HepG2 (cell line): ENCODE results near the gene TNNT1. TPM values are rescaled to one million over a fixed set of nuclear protein-coding genes. Genes with fewer than 3 reads are reported as not detected.

Experiments
- AGO2 ChIP-seq: fragments of 200-400 bp; formaldehyde crosslinking; optimal IDR thresholded peaks from 2 replicates; pipeline ENCODE3; 2017; ENCODE audit warnings: mild to moderate bottlenecking, low read depth, low read length, moderate library complexity
- CBX5 ChIP-seq: sonication (generic); formaldehyde crosslinking; IDR thresholded peaks from 2 replicates; pipeline ENCODE4 v1.4.0; 2020; ENCODE audit warnings: missing genetic modification reagents, borderline replicate concordance
- KAT8 ChIP-seq: IDR thresholded peaks from 2 replicates; pipeline ENCODE4 v1.6.1; 2016; ENCODE audit warnings: missing genetic modification reagents, missing compliant biosample characterization
- MXI1 ChIP-seq: IDR thresholded peaks from 3 replicates; pipeline ENCODE4 v1.6.1; 2012; ENCODE audit warnings: low read depth, low read length, inconsistent platforms, borderline replicate concordance
- NFYB ChIP-seq: sonication (generic); formaldehyde crosslinking; IDR thresholded peaks from 2 replicates; pipeline ENCODE4 v1.4.0; 2020; ENCODE audit warnings: missing genetic modification reagents
- PHF21A ChIP-seq: sonication (generic); formaldehyde crosslinking; IDR thresholded peaks from 2 replicates; pipeline ENCODE4 v1.5.0; 2020; ENCODE audit warnings: mild to moderate bottlenecking, missing genetic modification reagents
- PPARG ChIP-seq: conservative IDR thresholded peaks from 2 replicates; pipeline ENCODE4 v1.6.1; 2016; ENCODE audit warnings: missing biosample characterization, missing genetic modification reagents
- RFX1 ChIP-seq: fragments of 450-650 bp; IDR thresholded peaks from 2 replicates; pipeline ENCODE4 v1.6.1; 2017
- U2AF2 ChIP-seq: fragments of 200-400 bp; formaldehyde crosslinking; IDR thresholded peaks from 2 replicates; pipeline ENCODE4 v1.6.1; 2017; ENCODE audit warnings: low read depth, mild to moderate bottlenecking, low read length
- ZNF772 ChIP-seq: sonication (generic); formaldehyde crosslinking; IDR thresholded peaks from 2 replicates; pipeline ENCODE4 v1.5.0; 2020; ENCODE audit warnings: mild to moderate bottlenecking, missing genetic modification reagents
- ZNF850 ChIP-seq: sonication (generic); formaldehyde crosslinking; conservative IDR thresholded peaks from 2 replicates; pipeline ENCODE4 v1.9.0; 2021; ENCODE audit warnings: mild to moderate bottlenecking, missing genetic modification reagents
- polyA plus RNA-seq, 8 experiments: library from polyadenylated mRNA; depleted of rRNA in 3 of 8; stranded (reverse) in 7 of 8; unstranded in 1 of 8; fragments of >200 nt; fragmentation: Illumina TruSeq in 4 of 8; extraction: Trizol in 4 of 8; gene quantifications; 2 replicates each; pipeline versions ENCODE4 v1.2.1 to v1.2.3, GENCODE V29; 2011 to 2016; ENCODE audit warnings: low read depth in 4 of 8, missing spikeins in 1 of 8, mixed read lengths in 1 of 8; ENCODE audit not compliant: insufficient read depth in 1 of 8
- total RNA-seq, 5 experiments: library from RNA; depleted of rRNA; stranded (reverse); fragments of >200 nt; fragmentation: Illumina TruSeq; extraction: Trizol; gene quantifications; 2 replicates each; pipeline ENCODE4 v1.2.3, GENCODE V29; 2016; ENCODE audit warnings: low read depth in 1 of 5
- TF ChIP-seq, protein P1 (sequence below): IDR thresholded peaks from 2 replicates; pipeline ENCODE4 v1.6.1; 2016; ENCODE audit warnings: control low read depth
- TF ChIP-seq, protein P2 (sequence below): IDR thresholded peaks from 2 replicates; pipeline ENCODE4 v1.6.1; 2016; ENCODE audit warnings: missing genetic modification reagents, missing compliant biosample characterization
- TF ChIP-seq, protein P3 (sequence below): sonication (generic); formaldehyde crosslinking; IDR thresholded peaks from 2 replicates; pipeline ENCODE4 v1.4.0; 2020; ENCODE audit warnings: low read depth, missing genetic modification reagents
- TF ChIP-seq, protein P4 (sequence below): sonication (generic); formaldehyde crosslinking; IDR thresholded peaks from 2 replicates; pipeline ENCODE4 v1.5.0; 2020; ENCODE audit warnings: mild to moderate bottlenecking, missing genetic modification reagents, borderline replicate concordance
- TF ChIP-seq, protein P5 (sequence below): IDR thresholded peaks from 2 replicates; pipeline ENCODE4 v1.6.1; 2018; ENCODE audit warnings: missing genetic modification reagents
- TF ChIP-seq, protein P6 (sequence below): sonication (generic); formaldehyde crosslinking; IDR thresholded peaks from 2 replicates; pipeline ENCODE4 v1.5.0; 2020; ENCODE audit warnings: missing genetic modification reagents

Gene TNNT1
- total and polyA plus RNA-seq, 2 of the 13 experiments (the other 11 are each of a cell fraction or from before 2014, with no cell fraction given) = 1.3 to 2.4 TPM

DNA sequence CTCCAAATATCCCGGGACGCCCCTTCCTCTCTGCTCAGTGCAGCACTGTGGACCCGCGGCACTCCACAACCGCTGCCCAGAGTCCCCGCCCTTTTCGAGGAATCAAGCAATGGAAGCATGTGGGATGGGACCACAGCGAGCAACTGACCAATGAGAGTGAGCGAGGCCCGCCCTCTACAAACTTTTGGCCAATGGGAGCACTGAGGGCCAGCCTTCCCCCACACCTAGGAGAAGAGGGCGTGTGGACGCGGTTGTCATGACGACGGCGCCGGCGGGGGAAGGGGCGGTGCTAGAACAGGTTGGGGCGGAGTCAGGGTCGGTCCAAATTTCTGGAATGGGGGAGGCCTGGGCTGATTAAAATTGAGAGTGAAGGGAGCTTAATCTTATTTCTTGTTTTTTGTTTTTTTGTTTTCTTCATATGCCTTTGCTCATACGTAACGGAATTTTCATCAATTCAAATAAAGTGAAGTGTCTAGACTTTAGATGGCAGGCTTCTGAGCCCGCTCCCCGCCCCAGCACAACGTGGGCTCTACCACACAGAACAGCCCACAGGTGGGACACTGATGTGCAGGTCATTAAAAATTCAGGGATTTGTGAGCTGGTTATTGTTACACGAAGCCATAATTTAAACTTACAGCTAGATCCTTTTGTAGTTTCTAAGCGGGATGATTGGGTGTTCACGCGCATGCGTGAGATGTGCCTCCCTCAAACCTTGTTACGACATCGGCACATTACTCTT lies 17.7 kb upstream of the TNNT1 start, which contains the start of gene DNAAF3 (continued):
- TF ChIP-seq, protein P1, sequence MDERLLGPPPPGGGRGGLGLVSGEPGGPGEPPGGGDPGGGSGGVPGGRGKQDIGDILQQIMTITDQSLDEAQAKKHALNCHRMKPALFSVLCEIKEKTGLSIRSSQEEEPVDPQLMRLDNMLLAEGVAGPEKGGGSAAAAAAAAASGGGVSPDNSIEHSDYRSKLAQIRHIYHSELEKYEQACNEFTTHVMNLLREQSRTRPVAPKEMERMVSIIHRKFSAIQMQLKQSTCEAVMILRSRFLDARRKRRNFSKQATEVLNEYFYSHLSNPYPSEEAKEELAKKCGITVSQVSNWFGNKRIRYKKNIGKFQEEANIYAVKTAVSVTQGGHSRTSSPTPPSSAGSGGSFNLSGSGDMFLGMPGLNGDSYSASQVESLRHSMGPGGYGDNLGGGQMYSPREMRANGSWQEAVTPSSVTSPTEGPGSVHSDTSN (CRISPR knock-in tag) = no peak
- TF ChIP-seq, protein P2, sequence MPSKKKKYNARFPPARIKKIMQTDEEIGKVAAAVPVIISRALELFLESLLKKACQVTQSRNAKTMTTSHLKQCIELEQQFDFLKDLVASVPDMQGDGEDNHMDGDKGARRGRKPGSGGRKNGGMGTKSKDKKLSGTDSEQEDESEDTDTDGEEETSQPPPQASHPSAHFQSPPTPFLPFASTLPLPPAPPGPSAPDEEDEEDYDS = 0 out of 2 replicates have a peak, but pooled peaks have one; percentile 4
- no peak for TF ChIP-seq ZNF850 (CRISPR knock-in tag)
- peak; percentile 97 for TF ChIP-seq NFYB
- TF ChIP-seq, protein P3, sequence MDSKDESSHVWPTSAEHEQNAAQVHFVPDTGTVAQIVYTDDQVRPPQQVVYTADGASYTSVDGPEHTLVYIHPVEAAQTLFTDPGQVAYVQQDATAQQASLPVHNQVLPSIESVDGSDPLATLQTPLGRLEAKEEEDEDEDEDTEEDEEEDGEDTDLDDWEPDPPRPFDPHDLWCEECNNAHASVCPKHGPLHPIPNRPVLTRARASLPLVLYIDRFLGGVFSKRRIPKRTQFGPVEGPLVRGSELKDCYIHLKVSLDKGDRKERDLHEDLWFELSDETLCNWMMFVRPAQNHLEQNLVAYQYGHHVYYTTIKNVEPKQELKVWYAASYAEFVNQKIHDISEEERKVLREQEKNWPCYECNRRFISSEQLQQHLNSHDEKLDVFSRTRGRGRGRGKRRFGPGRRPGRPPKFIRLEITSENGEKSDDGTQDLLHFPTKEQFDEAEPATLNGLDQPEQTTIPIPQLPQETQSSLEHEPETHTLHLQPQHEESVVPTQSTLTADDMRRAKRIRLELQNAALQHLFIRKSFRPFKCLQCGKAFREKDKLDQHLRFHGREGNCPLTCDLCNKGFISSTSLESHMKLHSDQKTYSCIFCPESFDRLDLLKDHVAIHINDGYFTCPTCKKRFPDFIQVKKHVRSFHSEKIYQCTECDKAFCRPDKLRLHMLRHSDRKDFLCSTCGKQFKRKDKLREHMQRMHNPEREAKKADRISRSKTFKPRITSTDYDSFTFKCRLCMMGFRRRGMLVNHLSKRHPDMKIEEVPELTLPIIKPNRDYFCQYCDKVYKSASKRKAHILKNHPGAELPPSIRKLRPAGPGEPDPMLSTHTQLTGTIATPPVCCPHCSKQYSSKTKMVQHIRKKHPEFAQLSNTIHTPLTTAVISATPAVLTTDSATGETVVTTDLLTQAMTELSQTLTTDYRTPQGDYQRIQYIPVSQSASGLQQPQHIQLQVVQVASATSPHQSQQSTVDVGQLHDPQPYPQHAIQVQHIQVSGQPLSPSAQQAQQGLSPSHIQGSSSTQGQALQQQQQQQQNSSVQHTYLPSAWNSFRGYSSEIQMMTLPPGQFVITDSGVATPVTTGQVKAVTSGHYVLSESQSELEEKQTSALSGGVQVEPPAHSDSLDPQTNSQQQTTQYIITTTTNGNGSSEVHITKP = peak; percentile 100
- TF ChIP-seq ZNF772 (CRISPR knock-in tag) = peak; percentile 16; the same call in 1 of the 2 replicates
- TF ChIP-seq PPARG (CRISPR knock-in tag) = 0 out of 2 replicates have a peak, but pooled peaks have one; percentile 14
- TF ChIP-seq U2AF2 = peak; percentile 99
- peak; percentile 40; the same call in 1 of the 2 replicates for TF ChIP-seq CBX5
- no peak for TF ChIP-seq PHF21A (CRISPR knock-in tag)
- TF ChIP-seq, protein P4, sequence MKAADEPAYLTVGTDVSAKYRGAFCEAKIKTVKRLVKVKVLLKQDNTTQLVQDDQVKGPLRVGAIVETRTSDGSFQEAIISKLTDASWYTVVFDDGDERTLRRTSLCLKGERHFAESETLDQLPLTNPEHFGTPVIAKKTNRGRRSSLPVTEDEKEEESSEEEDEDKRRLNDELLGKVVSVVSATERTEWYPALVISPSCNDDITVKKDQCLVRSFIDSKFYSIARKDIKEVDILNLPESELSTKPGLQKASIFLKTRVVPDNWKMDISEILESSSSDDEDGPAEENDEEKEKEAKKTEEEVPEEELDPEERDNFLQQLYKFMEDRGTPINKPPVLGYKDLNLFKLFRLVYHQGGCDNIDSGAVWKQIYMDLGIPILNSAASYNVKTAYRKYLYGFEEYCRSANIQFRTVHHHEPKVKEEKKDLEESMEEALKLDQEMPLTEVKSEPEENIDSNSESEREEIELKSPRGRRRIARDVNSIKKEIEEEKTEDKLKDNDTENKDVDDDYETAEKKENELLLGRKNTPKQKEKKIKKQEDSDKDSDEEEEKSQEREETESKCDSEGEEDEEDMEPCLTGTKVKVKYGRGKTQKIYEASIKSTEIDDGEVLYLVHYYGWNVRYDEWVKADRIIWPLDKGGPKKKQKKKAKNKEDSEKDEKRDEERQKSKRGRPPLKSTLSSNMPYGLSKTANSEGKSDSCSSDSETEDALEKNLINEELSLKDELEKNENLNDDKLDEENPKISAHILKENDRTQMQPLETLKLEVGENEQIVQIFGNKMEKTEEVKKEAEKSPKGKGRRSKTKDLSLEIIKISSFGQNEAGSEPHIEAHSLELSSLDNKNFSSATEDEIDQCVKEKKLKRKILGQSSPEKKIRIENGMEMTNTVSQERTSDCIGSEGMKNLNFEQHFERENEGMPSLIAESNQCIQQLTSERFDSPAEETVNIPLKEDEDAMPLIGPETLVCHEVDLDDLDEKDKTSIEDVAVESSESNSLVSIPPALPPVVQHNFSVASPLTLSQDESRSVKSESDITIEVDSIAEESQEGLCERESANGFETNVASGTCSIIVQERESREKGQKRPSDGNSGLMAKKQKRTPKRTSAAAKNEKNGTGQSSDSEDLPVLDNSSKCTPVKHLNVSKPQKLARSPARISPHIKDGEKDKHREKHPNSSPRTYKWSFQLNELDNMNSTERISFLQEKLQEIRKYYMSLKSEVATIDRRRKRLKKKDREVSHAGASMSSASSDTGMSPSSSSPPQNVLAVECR (CRISPR knock-in tag) = peak; percentile 59; the same call in 1 of the 2 replicates
- TF ChIP-seq, protein P5, sequence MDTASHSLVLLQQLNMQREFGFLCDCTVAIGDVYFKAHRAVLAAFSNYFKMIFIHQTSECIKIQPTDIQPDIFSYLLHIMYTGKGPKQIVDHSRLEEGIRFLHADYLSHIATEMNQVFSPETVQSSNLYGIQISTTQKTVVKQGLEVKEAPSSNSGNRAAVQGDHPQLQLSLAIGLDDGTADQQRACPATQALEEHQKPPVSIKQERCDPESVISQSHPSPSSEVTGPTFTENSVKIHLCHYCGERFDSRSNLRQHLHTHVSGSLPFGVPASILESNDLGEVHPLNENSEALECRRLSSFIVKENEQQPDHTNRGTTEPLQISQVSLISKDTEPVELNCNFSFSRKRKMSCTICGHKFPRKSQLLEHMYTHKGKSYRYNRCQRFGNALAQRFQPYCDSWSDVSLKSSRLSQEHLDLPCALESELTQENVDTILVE (CRISPR knock-in tag) = 0 out of 2 replicates have a peak, but pooled peaks have one; percentile 22
- TF ChIP-seq, protein P6, sequence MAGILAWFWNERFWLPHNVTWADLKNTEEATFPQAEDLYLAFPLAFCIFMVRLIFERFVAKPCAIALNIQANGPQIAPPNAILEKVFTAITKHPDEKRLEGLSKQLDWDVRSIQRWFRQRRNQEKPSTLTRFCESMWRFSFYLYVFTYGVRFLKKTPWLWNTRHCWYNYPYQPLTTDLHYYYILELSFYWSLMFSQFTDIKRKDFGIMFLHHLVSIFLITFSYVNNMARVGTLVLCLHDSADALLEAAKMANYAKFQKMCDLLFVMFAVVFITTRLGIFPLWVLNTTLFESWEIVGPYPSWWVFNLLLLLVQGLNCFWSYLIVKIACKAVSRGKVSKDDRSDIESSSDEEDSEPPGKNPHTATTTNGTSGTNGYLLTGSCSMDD (CRISPR knock-in tag) = no peak
- no peak for TF ChIP-seq AGO2
- TF ChIP-seq KAT8 (CRISPR knock-in tag) = peak; percentile 28; the same call in 1 of the 2 replicates
- peak; percentile 99 for TF ChIP-seq RFX1
- peak; percentile 95 for TF ChIP-seq MXI1
